ENCODE measurements around the gene CLEC6A. TPM values are rescaled to one million over a fixed set of nuclear protein-coding genes. Genes with fewer than 3 reads are reported as not detected.

CLEC6A gene
- total and polyA plus RNA-seq, 2 of the 8 experiments (the other 6 are each of a cell fraction or from before 2014, with no cell fraction given): not detected

GRCh38 chr12:8466241-8466640 lies 10.5 kb downstream of the CLEC6A start:
- H4K5ac ChIP-seq (ENCODE audit: insufficient read length, low read depth, low read length): no peak overlapping the region
- H2BK120ac ChIP-seq (replicated peaks; ENCODE audit: low read depth, low read length): no peak overlapping the region
- no peak overlapping the region for H4K91ac ChIP-seq (replicated peaks; ENCODE audit: insufficient read length, low read length)
- no peak overlapping the region for H2BK12ac ChIP-seq (ENCODE audit: low read depth, low read length)
- no peak overlapping the region for H2AFZ ChIP-seq (ENCODE audit: low read length)
- H2BK20ac ChIP-seq (ENCODE audit: low read length): no peak overlapping the region
- no peaks in the 10 kb centered on the region for H3K79me2 ChIP-seq (ENCODE audit: control insufficient read depth in 1 of 2, insufficient read depth in 2 of 2, low read length in 2 of 2)
- no peak overlapping the region for H3K14ac ChIP-seq (ENCODE audit: insufficient read length)
- POLR2A ChIA-PET (ENCODE audit: partially characterized antibody): no interaction called here
- H2AK5ac ChIP-seq (ENCODE audit: low read depth, low read length): no peak overlapping the region
- H3K9ac ChIP-seq (replicated peaks in 1 of 4; ENCODE audit: extremely low read depth in 1 of 4, low read depth in 3 of 4, low read length in 3 of 4): no peak overlapping the region
- peaks cover 0 to 6% (median 1%) of the 10 kb centered on the region in 4 experiments; a peak in 1 of 7 replicates for H3K4me1 ChIP-seq (replicated peaks in 1 of 4; ENCODE audit: control insufficient read depth in 3 of 4, insufficient read depth in 4 of 4, low read length in 3 of 4)
- no peak overlapping the region for H2BK5ac ChIP-seq (ENCODE audit: low read depth, low read length)
- H3K23ac ChIP-seq (ENCODE audit: insufficient read length): no peak overlapping the region
- H3K27me3 ChIP-seq (replicated peaks in 1 of 4; ENCODE audit: control insufficient read depth in 3 of 4, extremely low read depth in 1 of 4, insufficient read depth in 3 of 4, low read length in 3 of 4): no peaks in the 10 kb centered on the region
- no peaks in the 10 kb centered on the region for H3K79me1 ChIP-seq (ENCODE audit: low read depth, low read length)
- H2BK15ac ChIP-seq (ENCODE audit: low read length): no peak overlapping the region
- no peak overlapping the region for H4K8ac ChIP-seq (ENCODE audit: extremely low read depth, insufficient read depth, low read length)
- no peaks in the 10 kb centered on the region for H4K20me1 ChIP-seq (replicated peaks in 1 of 2; ENCODE audit: control insufficient read depth in 1 of 2, insufficient read depth in 2 of 2, low read length in 2 of 2)
- H3K4me3 ChIP-seq (ENCODE audit: extremely low read depth in 1 of 4, insufficient read depth in 2 of 4, low read depth in 3 of 4, low read length in 4 of 4): no peak overlapping the region
- H3K36me3 ChIP-seq (ENCODE audit: control insufficient read depth in 2 of 4, insufficient read depth in 4 of 4, low read length in 3 of 4): no peaks in the 10 kb centered on the region
- H3K18ac ChIP-seq (ENCODE audit: extremely low read depth, low read length): no peak overlapping the region
- FAIRE-seq (no peak), DNase-seq (ENCODE audit: low read depth in 1 of 2, low spot score in 2 of 2) (no peak)
- H3K27ac ChIP-seq (ENCODE audit: low read depth, low read length): no peak overlapping the region
- H3K9me3 ChIP-seq (ENCODE audit: insufficient read depth in 2 of 2, low read depth in 1 of 2, low read length in 1 of 2): no peaks in the 10 kb centered on the region
- CTCF ChIA-PET (ENCODE audit: partially characterized antibody): no interaction called here
- no peak overlapping the region for H3K4me2 ChIP-seq (ENCODE audit: insufficient read depth in 1 of 2, low read depth in 2 of 2, low read length in 2 of 2)
- no peak overlapping the region for H3K56ac ChIP-seq (replicated peaks; ENCODE audit: insufficient read length, low read depth, low read length)
- no peaks in the 10 kb centered on the region for H3K23me2 ChIP-seq (ENCODE audit: low read depth, low read length)
- H3K4ac ChIP-seq (replicated peaks; ENCODE audit: insufficient read length, low read depth, low read length): no peak overlapping the region
- no peak for TF ChIP-seq SP2 (IDR thresholded peaks at IDR 0.05; ENCODE audit: low read length)
- no peak for TF ChIP-seq TBP (IDR thresholded peaks at IDR 0.05; ENCODE audit: low read depth, low read length)
- no peak for TF ChIP-seq CTBP2 (IDR thresholded peaks at IDR 0.05; ENCODE audit: borderline replicate concordance, insufficient read depth, insufficient read length, low read length)
- no peak for TF ChIP-seq EGR1 (IDR thresholded peaks at IDR 0.05; ENCODE audit: borderline replicate concordance, low read depth, low read length)
- TF ChIP-seq HDAC2 (IDR thresholded peaks at IDR 0.05; ENCODE audit: borderline replicate concordance in 1 of 2, low read depth in 2 of 2, low read length in 2 of 2): no peak
- no peak for TF ChIP-seq EP300 (IDR thresholded peaks at IDR 0.05; ENCODE audit: borderline replicate concordance in 1 of 2, low read depth in 2 of 2, low read length in 2 of 2)
- TF ChIP-seq YY1 (IDR thresholded peaks at IDR 0.05; ENCODE audit: low read depth, low read length): no peak
- no peak for TF ChIP-seq CBX5 (IDR thresholded peaks at IDR 0.05; ENCODE audit: low read depth, low read length)
- no peak for TF ChIP-seq MAFK (IDR thresholded peaks at IDR 0.05; ENCODE audit: low read depth, low read length)
- no peak for TF ChIP-seq USF2 (IDR thresholded peaks at IDR 0.05; ENCODE audit: low read length)
- TF ChIP-seq FOSL1 (IDR thresholded peaks at IDR 0.05; ENCODE audit: insufficient read depth, low read depth, low read length): no peak
- TF ChIP-seq E2F6 (IDR thresholded peaks at IDR 0.05): no peak
- TF ChIP-seq NANOG (IDR thresholded peaks at IDR 0.05; ENCODE audit: insufficient read depth, low read depth, low read length, poor library complexity, severe bottlenecking): no peak

Data from H1 (cell line).